OCI-LY1 (cell line): ENCODE data around the gene CLIC1.

Experiments used
- H2AFZ ChIP-seq: fragments of 200-600 bp; sonication (generic), shearing (Covaris generic); 2 replicates; pipeline ENCODE4 v1.6.0; 2014; ENCODE audit warnings: antibody characterized with exemption, mild to moderate bottlenecking, low read length
- H3F3A ChIP-seq: fragments of 200-600 bp; sonication (generic), shearing (Covaris generic); 2 replicates; pipeline ENCODE4 v1.6.0; 2014; ENCODE audit warnings: mild to moderate bottlenecking, antibody characterized with exemption, low read length, moderate library complexity; ENCODE audit not compliant: insufficient read depth
- H3K27ac ChIP-seq: fragments of 200-600 bp; sonication (generic); 2 replicates; pipeline ENCODE4 v1.5.1; 2014; ENCODE audit warnings: low read length, mixed run types, mild to moderate bottlenecking, low read depth; ENCODE audit not compliant: poor library complexity, severe bottlenecking
- H3K27me3 ChIP-seq: fragments of 200-600 bp; sonication (generic); 2 replicates; pipeline ENCODE4 v1.6.0; 2014; ENCODE audit warnings: antibody characterized with exemption, mild to moderate bottlenecking, low read length, moderate library complexity; ENCODE audit not compliant: insufficient read depth
- H3K36me3 ChIP-seq: fragments of 200-600 bp; sonication (generic); 2 replicates; pipeline ENCODE4 v1.6.1; 2014; ENCODE audit warnings: mild to moderate bottlenecking, antibody characterized with exemption, low read length, moderate library complexity, mixed read lengths; ENCODE audit not compliant: insufficient read depth
- H3K4me1 ChIP-seq: fragments of 200-600 bp; sonication (generic); 2 replicates; pipeline ENCODE4 v1.5.1; 2014; ENCODE audit warnings: mild to moderate bottlenecking, low read length, moderate library complexity; ENCODE audit not compliant: insufficient read depth, severe bottlenecking
- H3K4me2 ChIP-seq: fragments of 200-600 bp; sonication (generic), shearing (Covaris generic); 2 replicates; pipeline ENCODE4 v1.6.1; 2014; ENCODE audit warnings: low read length
- H3K4me3 ChIP-seq: fragments of 200-600 bp; sonication (generic); 2 replicates; pipeline ENCODE4 v1.5.1; 2014; ENCODE audit warnings: low read length, low read depth, mild to moderate bottlenecking, mixed read lengths; ENCODE audit not compliant: poor library complexity, severe bottlenecking
- H3K79me2 ChIP-seq: fragments of 200-600 bp; shearing (Covaris generic); 2 replicates; pipeline ENCODE4 v1.6.1; 2016; ENCODE audit warnings: mixed run types, low read length, mixed read lengths; ENCODE audit not compliant: insufficient read depth
- H3K9ac ChIP-seq: fragments of 200-600 bp; sonication (generic), shearing (Covaris generic); 2 replicates; pipeline ENCODE4 v1.6.1; 2014; ENCODE audit warnings: mild to moderate bottlenecking, low read length, mixed read lengths
- H3K9me2 ChIP-seq: fragments of 200-600 bp; sonication (generic), shearing (Covaris generic); 2 replicates; pipeline ENCODE4 v1.6.1; 2014; ENCODE audit warnings: low read depth, mild to moderate bottlenecking, low read length, mixed read lengths
- H3K9me3 ChIP-seq: fragments of 200-600 bp; shearing (Covaris generic); 2 replicates; pipeline ENCODE4 v1.6.1; 2014; ENCODE audit warnings: low read length, mixed read lengths
- H4K20me1 ChIP-seq: fragments of 200-600 bp; sonication (generic), shearing (Covaris generic); 2 replicates; pipeline ENCODE4 v1.6.0; 2016; ENCODE audit warnings: mild to moderate bottlenecking, low read length; ENCODE audit not compliant: insufficient read depth
- EZH2 ChIP-seq: fragments of 200-600 bp; sonication (generic), shearing (Covaris generic); IDR thresholded peaks from 2 replicates; pipeline ENCODE4 v1.8.0; 2017; ENCODE audit warnings: borderline replicate concordance, mixed run types, mild to moderate bottlenecking, antibody characterized with exemption, low read length, moderate library complexity, mixed read lengths
- TF ChIP-seq, protein P1 (sequence below): fragments of 200-600 bp; sonication (generic), shearing (Covaris generic); IDR thresholded peaks from 2 replicates; pipeline ENCODE4 v1.5.1; 2017; ENCODE audit warnings: mild to moderate bottlenecking, antibody characterized with exemption, low read length, moderate library complexity, mixed read lengths

Gene CLIC1

DNA sequence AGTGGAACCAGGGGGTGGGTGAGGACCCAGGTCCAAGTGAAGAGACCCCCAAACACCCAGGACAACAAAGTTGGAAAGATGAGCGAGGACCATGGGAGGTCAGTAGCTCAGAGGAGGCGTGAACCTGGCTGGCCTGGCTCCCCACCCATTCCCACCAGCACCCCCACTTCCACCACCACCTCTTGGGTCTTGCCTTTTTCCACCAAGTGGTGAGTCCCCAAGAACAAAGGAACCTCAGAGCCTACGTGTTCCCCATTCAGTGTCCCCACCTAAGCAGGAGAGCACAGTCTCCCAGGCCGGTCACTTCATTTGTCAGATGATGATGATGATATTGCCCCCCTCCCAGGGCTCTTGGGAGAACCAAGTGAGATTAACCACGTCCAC lies 41.3 kb upstream of the CLIC1 start:
- H3K9me2 ChIP-seq = no peaks in the 10 kb centered on the region
- H3F3A ChIP-seq = no peaks in the 10 kb centered on the region
- H3K9me3 ChIP-seq = no peaks in the 10 kb centered on the region
- no peaks in the 10 kb centered on the region for H4K20me1 ChIP-seq
- peaks cover 52% of the 10 kb centered on the region for H3K36me3 ChIP-seq
- no peaks in the 10 kb centered on the region for H3K27me3 ChIP-seq
- H3K9ac ChIP-seq = no peak overlapping the region
- H3K4me3 ChIP-seq = no peak overlapping the region
- H3K4me1 ChIP-seq = peaks cover 9% of the 10 kb centered on the region
- no peak overlapping the region for H3K27ac ChIP-seq
- no peaks in the 10 kb centered on the region for H3K79me2 ChIP-seq
- TF ChIP-seq EZH2 = no peak
- TF ChIP-seq, protein P1, sequence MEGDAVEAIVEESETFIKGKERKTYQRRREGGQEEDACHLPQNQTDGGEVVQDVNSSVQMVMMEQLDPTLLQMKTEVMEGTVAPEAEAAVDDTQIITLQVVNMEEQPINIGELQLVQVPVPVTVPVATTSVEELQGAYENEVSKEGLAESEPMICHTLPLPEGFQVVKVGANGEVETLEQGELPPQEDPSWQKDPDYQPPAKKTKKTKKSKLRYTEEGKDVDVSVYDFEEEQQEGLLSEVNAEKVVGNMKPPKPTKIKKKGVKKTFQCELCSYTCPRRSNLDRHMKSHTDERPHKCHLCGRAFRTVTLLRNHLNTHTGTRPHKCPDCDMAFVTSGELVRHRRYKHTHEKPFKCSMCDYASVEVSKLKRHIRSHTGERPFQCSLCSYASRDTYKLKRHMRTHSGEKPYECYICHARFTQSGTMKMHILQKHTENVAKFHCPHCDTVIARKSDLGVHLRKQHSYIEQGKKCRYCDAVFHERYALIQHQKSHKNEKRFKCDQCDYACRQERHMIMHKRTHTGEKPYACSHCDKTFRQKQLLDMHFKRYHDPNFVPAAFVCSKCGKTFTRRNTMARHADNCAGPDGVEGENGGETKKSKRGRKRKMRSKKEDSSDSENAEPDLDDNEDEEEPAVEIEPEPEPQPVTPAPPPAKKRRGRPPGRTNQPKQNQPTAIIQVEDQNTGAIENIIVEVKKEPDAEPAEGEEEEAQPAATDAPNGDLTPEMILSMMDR = no peak
- H3K4me2 ChIP-seq = no peak overlapping the region
- no peak overlapping the region for H2AFZ ChIP-seq

DNA sequence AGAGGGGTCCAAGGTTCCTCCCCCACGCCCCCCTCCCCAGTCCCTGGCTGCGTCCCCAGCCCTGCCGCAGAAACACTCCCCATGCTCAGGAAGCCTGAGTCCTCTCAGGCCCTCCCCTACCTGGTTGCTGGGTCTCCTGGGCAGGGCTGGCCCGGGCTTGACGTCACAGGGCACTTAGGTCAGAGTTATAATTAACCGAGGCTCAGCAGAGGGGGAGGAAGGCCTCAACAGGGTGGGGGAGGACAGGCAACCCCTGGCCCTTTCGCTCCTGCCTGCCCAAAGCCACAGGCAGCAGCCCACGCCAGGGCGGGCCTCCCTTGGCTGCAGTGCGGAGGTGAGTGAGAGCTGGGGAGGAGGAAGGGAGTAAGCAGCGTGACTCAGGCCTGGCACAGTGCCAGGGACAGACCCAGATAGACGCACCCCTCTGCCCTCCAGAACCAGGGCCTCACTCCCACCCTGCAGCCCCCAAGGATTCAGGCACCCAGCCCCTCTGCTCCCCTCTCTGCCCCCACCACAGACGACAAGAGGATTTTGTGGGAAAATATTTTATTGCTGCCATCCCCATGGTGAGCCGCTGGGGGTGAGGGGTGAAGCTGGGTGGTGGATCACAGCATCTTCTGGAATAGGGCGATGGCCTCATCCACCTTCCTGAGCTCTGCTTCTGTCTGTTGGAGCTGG lies 40.8 kb upstream of the CLIC1 start, which contains the start of gene VWA7:
VWA7 (minus strand) TSS at position 340 of the 678 bp plus-strand sequence. CDS start 549 bp downstream, outside the sequence.
- H3K9ac ChIP-seq = no peak within 1 kb of the TSS
- no peak within 1 kb of the TSS for H3K4me3 ChIP-seq
- no peaks in the 10 kb centered on the region for H3K79me2 ChIP-seq
- no peaks in the 10 kb centered on the region for H3K9me2 ChIP-seq
- H3K9me3 ChIP-seq = no peaks in the 10 kb centered on the region
- H3K27me3 ChIP-seq = no peaks in the 10 kb centered on the region
- H2AFZ ChIP-seq = no peak within 1 kb of the TSS
- no peaks in the 10 kb centered on the region for H4K20me1 ChIP-seq
- no peaks in the 10 kb centered on the region for H3F3A ChIP-seq
- H3K4me2 ChIP-seq = peak within 1 kb of the TSS; percentile 1; the same call in 1 of the 2 replicates
- TF ChIP-seq, protein P1 = no peak
- TF ChIP-seq EZH2 = no peak
- peaks cover 9% of the 10 kb centered on the region for H3K4me1 ChIP-seq
- H3K27ac ChIP-seq = no peak within 1 kb of the TSS
- peaks cover 46% of the 10 kb centered on the region for H3K36me3 ChIP-seq

DNA sequence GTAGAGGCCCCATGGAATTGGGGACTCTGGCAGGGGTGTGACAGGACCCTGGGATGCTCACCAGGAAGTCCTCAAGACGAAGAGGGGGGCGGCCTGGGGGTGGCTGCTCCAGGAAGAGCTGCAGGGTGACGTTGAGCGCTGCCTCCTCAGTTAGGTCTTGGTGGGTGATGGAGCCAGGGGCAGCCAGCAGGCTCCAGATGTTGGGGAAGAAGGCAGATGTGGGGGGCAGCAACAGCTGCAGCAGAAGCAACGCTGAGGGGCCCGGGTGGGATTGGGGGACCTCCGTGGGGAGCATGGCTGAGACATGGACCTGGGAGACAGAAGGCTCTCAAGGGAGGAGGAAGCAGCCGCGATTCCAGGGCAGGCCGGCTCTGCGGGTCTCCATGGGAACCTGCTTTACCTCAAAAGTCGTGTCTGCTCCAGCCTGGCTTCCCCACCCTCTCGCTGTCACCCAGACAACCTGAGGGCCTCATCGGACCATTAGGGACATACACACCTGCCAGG lies 40.2 kb upstream of the CLIC1 start:
- Histone ChIP-seq H4K20me1 (no peaks in the 10 kb centered on the region), H3K9me3 (no peaks in the 10 kb centered on the region), H3K9ac (no peak overlapping the region), H3K36me3 (peaks cover 40% of the 10 kb centered on the region), H3F3A (no peaks in the 10 kb centered on the region), H3K4me3 (no peak overlapping the region), H3K27me3 (no peaks in the 10 kb centered on the region), H3K9me2 (no peaks in the 10 kb centered on the region), H3K79me2 (no peaks in the 10 kb centered on the region), H3K4me1 (peaks cover 9% of the 10 kb centered on the region), H3K4me2 (peak overlapping the region; percentile 1; the same call in 1 of the 2 replicates), H3K27ac (no peak overlapping the region), H2AFZ (no peak overlapping the region)
- TF ChIP-seq, protein P1 = no peak
- TF ChIP-seq EZH2 = no peak
